Measurements from ENCODE around the gene TSPYL1. TPM values are rescaled to one million over a fixed set of nuclear protein-coding genes. Genes with fewer than 3 reads are reported as not detected.

The TSPYL1 gene
- total RNA-seq, 1 donor from 2014 or later = 134 TPM

- no peak for DNase-seq (ENCODE audit: low spot score)
These were observed 16.4 kb downstream of the TSPYL1 start for GRCh38 chr6:116263353-116263752.

- no peak for DNase-seq (ENCODE audit: low spot score)
These were observed 21.2 kb downstream of the TSPYL1 start for GRCh38 chr6:116258520-116258919.

GRCh38 chr6:116256694-116257093 is 23.0 kb downstream of the TSPYL1 start:
- DNase-seq (ENCODE audit: low spot score) = no peak

- no peak for DNase-seq (ENCODE audit: low spot score)
These were observed 24.4 kb downstream of the TSPYL1 start for GRCh38 chr6:116255246-116255800.

- no peak for DNase-seq (ENCODE audit: low spot score)
These were observed 25.3 kb downstream of the TSPYL1 start for GRCh38 chr6:116254297-116255056.

GRCh38 chr6:116253505-116254296 is 26.0 kb downstream of the TSPYL1 start, which contains the start of gene TSPYL4:
TSS of gene TSPYL4 (minus strand) at chr6:116254075. CDS start at chr6:116254008, 67 bp downstream.
- DNase-seq (ENCODE audit: low spot score) = peak; percentile 96

- DNase-seq (ENCODE audit: low spot score) = no peak
These were observed 26.6 kb downstream of the TSPYL1 start for GRCh38 chr6:116253188-116253504.

GRCh38 chr6:116251568-116252384 is 28.0 kb downstream of the TSPYL1 start:
- DNase-seq (ENCODE audit: low spot score) = no peak

GRCh38 chr6:116248577-116248976 is 31.2 kb downstream of the TSPYL1 start:
- DNase-seq (ENCODE audit: low spot score) = no peak

- DNase-seq (ENCODE audit: low spot score) = no peak
These were observed 32.4 kb downstream of the TSPYL1 start for GRCh38 chr6:116247285-116247684.

GRCh38 chr6:116246089-116246488 is 33.6 kb downstream of the TSPYL1 start:
- DNase-seq (ENCODE audit: low spot score) = no peak

- no peak for DNase-seq (ENCODE audit: low spot score)
These were observed 35.4 kb downstream of the TSPYL1 start for GRCh38 chr6:116244284-116244683.

GRCh38 chr6:116239856-116240255 is 39.9 kb downstream of the TSPYL1 start:
- no peak for DNase-seq (ENCODE audit: low spot score)

GRCh38 chr6:116239256-116239655 is 40.5 kb downstream of the TSPYL1 start:
- DNase-seq (ENCODE audit: low spot score) = no peak

- DNase-seq (ENCODE audit: low spot score) = no peak
These were observed 41.6 kb downstream of the TSPYL1 start for GRCh38 chr6:116238083-116238482.

GRCh38 chr6:116234689-116235088 is 45.0 kb downstream of the TSPYL1 start:
- no peak for DNase-seq (ENCODE audit: low spot score)

GRCh38 chr6:116229287-116229913 is 50.3 kb downstream of the TSPYL1 start:
- DNase-seq (ENCODE audit: low spot score) = peak; percentile 86
